HG03108 (cell line): ENCODE measurements around the gene ZNF22.
"Not testable (repeated sequence)": the region's sequence is repeated elsewhere in the genome, so short reads cannot be mapped to it uniquely, and the experiment has no call there.

Experiments
- ATAC-seq: cut with Tn5 transposase; IDR thresholded peaks from one replicate; pipeline ENCODE4 v1.9.1; 2021; ENCODE audit warnings: moderate library complexity; ENCODE audit not compliant: unreplicated experiment

ZNF22 gene

DNA sequence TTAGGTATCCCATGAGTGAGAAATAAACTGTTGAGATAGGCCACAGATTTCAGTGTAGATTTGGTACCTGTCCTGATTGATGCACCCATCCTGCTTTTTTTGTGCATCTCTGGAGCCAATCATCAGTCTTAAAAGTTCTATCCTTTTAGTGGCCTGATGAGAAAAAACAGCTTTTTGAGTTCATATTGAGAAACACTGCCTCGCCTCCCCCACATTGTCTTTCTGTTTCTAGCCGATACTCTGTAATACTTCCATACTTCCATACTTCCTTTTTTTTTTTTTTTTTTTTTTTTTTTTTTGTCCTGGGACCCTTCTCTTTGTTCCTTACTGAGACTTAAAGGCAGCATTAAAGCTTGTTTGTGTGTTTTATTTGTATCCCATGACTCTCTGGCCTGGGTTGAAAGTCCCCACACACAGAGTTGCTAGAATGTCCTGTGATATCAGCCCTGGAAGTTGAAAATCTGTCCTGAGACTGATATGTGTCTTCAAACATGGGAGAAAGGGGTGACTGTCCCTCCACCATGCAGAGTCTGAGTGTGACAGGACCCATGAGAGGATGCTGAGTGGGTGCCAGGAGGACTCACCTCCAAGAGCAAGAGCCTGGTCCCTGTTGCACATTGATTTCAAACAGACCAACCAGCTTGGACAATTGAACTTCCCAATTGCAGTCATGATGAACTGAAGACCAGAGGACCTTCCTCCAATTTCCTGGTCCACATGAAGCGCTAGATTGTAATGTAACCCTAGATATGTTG lies 5.7 kb downstream of the ZNF22 start:
- no peak for ATAC-seq

DNA sequence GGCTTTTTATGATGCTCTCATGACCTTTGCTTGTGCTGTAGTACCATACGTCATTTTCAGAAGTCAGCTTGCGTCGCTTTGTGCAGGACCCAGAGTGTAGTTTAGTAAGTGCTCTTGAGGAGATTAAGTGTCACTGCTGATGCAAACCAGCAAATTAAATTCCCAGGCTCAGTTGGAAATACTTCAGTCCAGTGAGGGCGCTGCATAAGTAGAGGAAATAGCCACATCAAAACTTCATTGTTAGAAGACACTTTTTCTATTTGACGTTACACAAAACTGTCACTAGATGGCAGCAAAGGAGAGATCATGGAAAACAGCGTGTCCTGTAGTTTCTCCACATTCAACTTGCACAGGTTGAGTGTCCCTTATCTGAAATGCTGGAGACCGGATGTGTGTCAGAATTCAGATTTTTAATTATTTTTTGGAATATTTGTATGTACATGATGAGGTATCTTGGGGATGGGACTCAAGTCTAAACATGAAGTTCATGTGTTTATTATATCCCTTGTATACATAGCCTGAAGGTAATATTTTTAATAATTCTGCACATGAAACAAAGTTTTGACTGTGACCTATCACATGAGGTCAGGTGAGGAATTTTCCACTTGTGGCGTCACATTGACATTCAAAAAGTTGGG lies 7.9 kb downstream of the ZNF22 start:
- peak; percentile 79 for ATAC-seq

DNA sequence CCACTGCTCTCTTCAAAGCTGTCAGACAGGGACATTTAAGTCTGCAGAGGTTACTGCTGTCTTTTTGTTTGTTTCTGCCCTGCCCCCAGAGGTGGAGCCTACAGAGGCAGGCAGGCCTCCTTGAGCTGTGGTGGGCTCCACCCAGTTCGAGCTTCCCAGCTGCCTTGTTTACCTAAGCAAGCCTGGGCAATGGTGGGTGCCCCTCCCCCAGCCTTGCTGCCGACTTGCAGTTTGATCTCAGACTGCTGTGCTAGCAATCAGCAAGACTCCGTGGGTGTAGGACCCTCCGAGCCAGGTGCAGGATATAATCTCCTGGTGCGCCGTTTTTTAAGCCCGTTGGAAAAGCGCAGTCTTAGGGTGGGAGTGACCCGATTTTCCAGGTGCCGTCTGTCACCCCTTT lies 13.8 kb downstream of the ZNF22 start:
- not testable (repeated sequence) for ATAC-seq

DNA sequence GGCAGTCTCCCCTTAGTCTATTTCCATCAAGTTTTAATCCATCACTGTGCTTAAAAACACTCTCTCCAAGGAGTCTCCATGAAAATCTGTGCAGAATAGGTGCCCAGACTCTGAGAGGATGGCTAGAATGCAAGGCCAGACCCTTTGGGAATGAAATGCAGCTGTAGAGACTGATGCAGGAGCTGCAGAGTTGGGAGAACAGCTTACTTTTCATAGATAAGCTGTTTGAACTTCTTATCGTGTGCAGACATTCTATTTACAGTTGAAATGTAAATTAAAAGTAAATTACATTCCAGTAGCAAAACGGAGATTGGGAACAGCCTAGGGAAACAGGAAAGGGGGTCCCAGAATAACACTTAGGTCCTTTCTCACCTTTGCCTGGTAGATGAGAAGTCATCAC lies 14.9 kb downstream of the ZNF22 start:
- no peak for ATAC-seq

DNA sequence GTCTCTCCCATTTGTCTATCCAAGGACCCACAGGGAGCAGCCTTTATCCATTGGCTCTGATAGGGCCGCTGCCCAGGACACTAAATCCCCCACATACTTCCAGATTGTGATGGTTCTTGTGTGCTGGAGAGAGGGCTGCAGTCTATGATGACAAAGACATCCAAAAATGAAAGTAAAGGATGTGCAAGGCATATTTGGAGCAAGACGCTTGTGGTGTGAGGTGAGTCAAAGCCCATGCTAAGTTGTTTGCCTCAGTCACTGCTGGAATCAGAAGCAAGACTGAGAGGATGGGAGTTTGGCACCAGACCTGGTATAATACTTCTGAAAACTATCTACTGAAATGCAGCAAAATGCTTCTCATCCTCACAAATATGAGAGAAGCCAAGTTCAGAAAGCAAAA lies 22.7 kb downstream of the ZNF22 start:
- ATAC-seq: no peak

DNA sequence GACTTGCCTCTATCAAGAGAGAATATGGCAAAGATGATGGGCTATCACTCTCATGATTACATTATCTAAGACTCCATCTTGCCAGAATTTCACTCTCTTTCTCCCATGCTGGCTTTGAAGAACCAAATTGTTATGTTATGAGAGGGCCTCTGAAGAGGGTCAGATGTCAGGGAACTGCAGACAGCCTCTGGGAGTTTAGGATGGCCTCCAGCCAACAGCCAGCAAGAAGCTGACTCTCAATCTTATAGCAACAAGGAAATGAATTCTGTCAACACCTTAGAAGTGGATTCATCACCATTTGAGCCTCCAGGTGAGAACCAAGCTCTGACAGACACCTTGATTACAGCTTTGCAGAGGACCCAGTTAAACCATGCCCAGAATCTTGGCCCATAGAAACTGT lies 33.6 kb downstream of the ZNF22 start:
- no peak for ATAC-seq

DNA sequence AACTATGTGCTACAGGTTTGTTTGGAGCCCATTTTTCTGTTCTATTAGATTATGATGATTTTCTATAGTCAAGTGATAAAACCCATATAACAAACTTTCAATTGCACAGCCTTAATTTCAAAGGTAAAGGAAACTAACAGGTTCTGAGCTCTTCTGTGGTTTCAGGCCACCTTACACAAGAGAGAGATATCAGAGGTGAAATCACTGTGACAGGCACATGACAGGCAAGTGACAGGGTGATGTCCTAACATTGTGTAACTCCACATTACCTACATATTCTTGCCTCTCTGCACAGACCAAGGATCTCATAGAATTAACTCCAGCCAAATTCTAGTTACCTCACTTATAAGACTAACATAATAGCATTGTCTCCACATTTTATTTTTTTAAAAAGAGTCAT lies 35.0 kb downstream of the ZNF22 start:
- no peak for ATAC-seq

DNA sequence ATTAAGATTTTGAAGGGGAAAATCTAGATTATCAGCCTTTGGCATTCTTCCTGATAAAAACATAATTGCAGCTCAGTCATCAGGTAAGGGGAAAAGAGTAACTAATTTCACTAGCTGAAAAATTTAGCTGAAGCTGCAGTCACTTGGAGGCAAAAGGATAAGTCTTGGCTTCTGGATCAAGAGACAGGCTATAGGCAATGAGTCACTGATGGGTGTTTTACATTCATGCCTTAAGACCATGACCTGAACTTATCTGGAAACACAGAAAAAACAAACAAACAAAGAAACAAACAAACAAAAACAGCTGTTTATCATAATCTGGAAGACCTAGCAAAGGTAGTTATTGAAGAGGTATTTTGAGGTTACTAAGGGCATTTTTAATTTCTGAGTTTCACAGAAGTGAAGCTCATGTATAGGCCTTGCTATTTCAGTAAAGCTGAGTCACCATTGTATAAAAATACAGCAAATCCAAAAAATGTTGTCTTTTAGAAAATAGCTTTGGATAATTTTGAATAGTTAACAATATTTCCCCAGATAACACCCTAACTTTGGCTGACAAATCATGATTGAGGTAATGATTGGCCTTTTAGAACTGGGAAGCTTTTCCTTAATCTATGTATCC lies 40.3 kb downstream of the ZNF22 start:
- ATAC-seq: no peak

DNA sequence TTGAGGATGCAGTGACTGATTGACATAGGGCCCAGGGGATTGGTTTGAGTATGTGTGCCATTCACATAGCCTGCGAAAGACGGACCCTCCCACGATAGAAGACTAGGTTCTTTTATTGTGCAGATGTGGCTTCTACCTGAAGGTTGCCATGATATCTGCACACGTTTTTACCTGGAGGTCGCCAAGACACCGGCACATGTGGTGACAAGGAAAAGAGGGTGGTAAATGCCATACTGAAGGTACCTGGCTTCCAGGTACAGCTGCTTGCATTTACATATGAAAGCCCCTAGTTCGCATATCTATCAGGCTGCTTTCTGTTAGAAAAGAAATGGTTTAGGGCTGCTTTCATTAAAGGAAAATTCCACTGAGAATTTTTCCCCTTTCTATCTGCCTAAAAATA lies 43.6 kb downstream of the ZNF22 start:
- no peak for ATAC-seq

DNA sequence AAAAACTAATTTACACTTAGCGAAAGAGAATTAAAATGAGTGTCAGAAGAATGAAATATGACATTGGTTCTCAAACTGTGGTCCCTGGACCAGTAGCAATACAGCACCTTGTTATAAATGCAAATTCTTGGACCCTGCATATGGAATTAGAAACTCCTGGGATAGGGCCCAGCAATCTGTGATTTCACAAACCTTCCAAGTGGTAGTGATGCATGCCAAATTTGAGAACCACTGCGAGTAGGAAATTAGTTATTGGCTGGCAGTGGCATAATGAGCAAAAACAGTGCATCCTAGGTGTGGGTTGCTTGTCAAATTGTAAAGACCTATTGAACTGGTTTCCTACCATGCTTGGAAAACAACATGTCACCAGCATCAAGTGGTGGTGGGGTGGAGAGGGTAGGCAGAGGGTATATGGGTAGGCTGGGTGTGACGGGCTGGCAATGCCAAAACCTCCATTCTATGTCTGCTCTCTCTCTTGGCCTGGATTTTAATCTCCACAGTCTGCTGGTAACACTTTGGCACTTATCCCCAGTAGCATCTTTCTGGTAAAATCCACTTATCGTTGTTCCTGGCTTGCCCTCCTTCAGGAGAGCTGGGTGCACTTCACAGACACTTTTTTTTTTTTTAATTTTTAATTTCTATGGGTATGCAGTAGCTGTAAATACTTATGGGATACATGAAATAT lies 50.0 kb downstream of the ZNF22 start:
- no peak for ATAC-seq

DNA sequence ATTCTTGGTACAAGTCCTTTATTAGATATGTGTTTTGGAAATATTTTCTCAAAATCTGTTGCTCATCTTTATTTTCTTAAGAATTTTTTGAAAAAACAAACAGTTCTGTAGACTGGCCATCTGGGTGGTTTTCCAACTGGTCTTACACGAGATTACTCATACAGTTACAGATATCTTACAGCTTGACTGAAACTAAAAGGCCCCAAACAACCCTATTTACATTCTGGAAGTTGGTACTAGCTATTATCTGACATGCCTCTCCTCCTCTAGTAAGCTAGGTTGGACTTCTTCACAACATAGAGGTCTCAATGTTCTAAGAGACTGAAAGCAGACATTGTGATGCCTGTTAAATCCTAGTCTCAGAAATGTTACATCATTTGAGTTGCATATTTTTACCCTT lies 52.0 kb downstream of the ZNF22 start:
- ATAC-seq: no peak

DNA sequence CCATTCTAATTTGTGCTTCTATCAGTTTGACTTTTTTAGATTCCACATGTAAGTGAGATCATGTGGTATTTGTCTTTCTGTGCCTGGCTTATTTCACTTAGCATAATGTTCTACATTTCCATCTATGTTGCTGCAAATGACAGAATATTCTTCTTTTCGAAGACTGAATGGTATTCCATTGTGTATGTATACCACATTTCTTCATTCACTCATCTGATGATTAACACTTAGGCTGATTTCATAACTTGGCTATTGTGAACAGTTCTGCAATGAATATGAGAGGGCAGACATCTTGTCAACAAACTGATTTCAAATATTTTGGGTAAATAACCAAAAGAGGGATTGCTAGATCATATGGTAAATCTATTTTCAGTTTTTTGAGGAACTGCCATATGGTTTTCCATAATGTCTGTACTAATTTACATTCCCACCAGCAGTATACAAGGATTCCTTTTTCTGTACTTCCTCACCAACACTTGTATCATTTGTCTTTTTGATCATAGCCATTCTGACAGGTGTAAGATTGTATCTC lies 52.9 kb downstream of the ZNF22 start:
- ATAC-seq: no peak
